Myocyte (in vitro differentiated cells): ENCODE results near the gene PC. TPM values are rescaled to one million over a fixed set of nuclear protein-coding genes. Genes with fewer than 3 reads are reported as not detected.

Experiments used
- DNase-seq: peaks from one replicate; pipeline ENCODE4 v3.0.0-alpha.2; 2012; ENCODE audit warnings: low read depth
- total RNA-seq: library from RNA; depleted of rRNA; stranded (reverse); fragments of >200 nt; gene quantifications from 2 replicates; pipeline ENCODE4 v1.2.3, GENCODE V29; 2014

The PC gene
- total RNA-seq, 1 donor from 2014 or later: 55.2 TPM

DNA sequence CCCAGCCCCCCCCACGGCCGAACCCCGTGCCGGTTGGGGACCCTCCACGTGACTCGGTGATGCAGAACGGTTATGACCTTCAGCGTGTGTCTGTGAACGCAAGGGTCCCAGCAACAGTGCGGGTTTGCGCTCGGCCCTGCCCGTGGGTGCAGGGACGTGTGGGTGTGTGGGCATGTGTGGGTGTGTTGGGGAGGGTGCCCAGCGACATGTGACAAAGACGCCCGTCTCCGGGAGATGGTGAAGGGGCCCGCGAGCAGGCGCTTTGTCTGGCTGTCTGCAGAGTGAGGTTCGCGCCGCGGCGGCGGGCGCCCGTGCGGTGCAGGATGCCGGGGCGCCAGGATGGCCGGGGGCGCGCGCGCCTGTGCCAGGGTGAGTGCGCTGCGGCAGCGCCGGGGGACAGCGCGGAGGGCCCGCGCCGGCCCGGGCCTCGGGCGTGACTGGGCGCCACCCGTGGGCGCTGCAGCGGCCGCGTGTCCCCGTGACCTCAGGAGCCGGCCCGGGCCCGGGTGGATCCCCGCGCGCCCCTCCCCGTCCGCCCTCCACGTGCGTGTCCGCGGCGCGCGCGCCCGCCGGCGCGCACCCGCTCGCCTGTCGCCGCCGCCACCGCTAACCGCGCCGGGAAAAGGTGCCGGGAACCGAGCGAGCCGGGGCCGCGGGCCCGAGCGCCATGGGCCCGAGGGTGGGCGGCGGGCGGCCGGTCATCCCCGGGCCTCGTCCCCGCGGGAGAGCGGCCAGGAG lies 101.5 kb downstream of the PC start, which contains the start of gene LRFN4:
TSS of gene LRFN4 (plus strand) at position 569 of the 738 bp plus-strand sequence. CDS start 681 bp downstream, outside the sequence.
- DNase-seq: no peak

DNA sequence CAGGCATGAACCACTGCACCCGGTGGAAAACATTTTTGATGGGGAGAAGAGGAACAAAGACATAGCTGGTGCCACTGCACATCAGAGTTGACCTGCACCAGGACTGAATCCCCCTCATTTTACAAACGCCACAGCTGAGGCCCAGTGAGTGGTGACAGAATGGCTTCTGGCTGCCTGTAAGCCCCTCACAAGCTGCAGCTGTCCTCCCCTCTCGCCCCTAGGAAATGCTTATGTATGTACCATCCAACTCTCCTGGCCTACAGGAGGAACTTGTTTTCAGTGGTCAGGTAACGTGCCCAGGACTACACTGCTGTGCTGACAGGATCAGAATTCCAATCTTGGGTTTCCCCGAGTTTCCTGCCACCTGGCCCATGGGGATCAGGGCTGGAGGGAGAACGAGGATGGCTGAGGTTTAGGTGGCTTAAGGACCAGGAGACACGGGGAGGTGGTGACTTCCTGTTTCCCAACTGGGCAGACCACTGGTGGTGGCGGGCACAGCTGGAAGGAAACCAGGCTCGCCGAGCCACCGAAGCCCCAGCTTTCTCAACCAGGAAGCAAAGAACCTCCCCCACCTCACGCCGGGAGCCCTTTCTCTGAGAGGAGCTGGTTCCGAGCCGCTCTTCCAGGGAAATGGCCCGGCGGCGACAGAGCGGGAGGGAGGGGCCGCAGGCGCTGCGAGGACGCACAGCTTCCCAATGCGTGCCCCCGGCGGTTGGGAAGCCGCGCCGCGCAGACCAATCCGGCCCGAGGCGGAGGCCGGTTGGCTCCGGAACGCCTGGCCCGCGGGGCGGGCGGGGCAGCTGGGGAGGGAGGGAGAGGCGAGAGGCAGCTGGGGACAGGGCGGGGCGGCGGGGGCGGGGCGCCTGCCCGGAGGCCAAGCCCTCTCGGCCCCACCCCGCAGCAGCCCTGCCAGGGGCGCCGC lies 102.3 kb downstream of the PC start:
- peak; percentile 96 for DNase-seq

DNA sequence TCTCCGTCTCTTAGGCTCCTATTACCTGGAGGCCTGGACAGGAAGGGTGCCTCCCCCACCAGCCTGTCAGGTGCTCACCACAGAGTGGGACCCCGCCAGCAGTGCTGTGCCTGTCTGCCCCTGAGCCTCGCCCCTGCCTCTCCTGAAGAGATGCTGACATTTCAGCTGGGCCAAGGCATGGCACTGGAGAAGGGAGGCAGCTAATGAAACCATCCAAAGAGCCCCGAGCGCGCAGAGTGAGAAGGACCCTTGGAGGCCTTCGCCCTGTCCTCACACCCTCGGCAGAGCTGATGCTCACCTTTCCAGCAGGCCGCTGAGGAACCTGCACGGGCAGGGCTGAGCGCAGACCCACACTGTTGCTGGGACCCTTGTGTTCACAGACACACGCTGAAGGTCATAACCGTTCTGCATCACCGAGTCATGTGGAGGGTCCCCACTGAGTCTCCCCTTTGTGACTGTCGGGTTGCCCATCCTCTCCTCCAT lies 103.4 kb downstream of the PC start:
- no peak for DNase-seq

DNA sequence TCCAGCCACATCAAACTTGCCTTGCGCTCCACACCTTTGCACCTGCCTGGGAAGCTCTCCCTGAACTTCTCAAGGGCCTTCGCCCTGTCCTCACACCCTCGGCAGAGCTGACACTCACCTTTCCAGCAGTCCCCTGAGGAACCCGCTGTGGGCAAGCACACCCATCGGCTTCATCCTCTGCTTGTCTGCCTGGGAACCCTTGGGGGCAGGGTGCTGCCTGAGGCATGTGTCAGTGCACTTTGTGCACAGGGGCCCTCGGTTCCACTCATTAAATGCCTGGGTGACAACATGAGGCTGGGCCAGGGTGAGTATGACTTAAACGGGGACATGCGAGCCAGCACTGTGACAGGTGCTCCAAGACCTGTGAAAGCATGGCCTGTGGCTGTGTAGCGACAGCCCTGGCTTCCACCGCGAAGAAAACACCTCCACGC lies 103.9 kb downstream of the PC start:
- no peak for DNase-seq

DNA sequence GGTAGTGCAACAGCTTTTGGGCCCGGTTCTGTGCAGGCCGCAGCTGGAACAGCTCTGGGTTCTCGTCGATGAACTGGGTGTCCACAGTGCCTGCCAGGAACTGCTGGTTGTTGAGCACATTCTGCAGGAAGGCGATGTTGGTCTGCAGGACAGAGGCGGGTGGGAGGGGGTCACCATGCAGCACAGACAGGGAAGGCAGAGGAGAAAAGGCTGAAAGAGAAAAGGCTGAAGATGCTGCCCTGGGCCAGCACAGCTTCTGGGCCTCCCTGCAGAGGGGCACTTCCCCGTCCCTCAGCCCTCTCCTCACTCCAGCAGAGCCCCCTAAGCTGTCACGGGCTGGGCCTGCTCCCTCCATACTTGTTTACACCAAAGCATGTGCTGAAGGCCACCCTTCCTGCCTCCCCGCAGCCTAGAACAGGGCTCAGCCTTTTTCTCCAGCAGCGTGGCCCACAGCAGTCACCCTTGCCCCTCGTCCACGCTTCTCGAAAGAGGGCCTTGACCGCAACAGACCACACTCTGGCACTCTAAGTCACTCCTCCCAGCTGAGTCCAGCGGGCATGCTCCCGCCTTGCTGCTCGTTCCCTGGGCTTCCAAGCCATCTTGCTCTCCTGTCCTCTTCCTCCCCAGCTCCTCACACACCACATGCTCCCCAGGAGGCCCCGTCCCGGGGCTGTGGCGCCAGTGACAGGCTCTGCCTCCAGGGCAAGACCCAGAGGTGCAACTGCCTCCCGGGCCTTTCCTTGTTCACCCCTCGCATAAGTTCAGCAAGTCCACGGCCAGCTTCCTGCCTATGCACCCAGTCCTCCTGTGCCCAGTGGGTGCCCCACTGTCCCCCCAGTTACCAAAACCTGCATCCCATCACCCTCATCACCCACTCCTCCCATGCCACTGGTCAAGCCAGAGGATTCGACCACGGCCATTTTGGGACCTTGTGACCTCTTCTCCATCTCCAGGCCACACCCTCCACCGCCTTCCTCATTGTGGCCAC lies 104.6 kb downstream of the PC start:
- no peak for DNase-seq

DNA sequence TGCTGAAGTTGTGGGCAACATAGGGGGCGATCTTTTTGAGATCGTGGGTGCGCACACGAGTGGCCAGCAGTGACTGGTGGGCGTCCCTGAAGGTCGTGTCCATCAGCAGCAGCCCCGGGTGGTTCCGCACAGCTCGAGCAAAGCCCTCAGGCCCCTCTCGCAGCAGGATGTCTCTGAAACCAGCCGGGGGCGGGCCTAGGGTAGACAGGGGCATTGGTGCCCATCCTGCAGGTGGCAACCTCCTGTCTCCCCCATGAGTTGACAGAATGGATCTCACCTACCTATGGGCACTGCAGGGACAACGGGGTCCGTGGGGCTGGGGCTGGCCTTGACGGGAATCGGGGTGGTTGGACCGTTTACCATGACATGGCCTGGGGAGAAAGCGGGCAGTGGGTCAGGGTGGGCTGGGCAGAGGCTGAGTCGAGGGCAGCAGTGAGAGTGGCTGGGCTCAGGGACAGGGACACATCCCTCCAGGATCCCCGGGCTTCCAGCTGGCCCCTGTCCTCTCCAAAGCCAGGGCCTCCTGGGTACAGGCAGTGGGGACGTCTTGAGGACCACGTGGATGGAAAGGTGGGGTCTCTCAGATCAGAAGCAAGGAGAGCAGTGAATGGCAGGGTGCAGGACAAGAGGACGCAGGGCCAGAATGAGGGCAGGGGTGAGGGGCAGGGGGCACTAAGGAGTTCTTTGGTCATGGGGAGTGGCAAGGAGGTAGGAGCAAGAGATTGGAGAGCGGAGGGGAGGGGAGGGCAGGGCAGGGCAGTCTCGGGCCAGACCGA lies 105.5 kb downstream of the PC start:
- DNase-seq: no peak

DNA sequence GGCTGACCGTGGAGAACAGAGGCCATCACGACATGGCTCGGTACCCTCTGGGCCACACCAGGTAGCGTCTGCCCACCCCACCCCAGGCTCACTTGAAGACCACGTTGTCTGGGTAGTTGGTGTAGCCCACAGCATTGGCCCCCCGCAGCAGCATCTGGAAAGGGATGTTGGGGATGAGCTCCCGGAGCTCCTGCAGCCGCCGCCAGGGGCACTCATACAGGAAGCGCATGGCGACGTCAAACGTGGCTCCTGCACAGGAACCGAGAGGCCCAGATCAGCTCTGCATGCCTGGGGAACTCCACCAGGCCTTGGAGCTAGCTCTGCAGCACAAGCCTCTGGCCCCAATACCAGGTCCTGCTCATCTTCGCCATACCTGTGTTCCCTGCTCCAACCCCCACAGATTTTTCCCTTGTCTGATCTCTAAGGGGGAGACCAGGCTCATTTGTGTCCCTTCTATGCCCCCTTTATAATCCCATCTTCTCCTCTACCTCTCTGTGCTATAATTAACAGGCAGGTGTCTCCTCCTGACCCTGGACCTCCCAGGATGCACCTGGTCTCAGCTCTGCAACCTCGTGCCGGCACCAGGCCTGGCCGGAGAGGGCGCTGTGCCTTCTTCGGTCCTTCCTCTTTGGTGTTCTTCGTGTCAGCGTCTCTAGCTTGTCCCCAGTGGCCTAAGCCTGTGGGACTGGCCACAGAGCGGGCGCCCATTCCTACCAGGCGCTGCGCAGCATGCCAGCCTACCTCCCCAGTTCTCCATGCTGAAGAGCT lies 106.3 kb downstream of the PC start:
- no peak for DNase-seq

DNA sequence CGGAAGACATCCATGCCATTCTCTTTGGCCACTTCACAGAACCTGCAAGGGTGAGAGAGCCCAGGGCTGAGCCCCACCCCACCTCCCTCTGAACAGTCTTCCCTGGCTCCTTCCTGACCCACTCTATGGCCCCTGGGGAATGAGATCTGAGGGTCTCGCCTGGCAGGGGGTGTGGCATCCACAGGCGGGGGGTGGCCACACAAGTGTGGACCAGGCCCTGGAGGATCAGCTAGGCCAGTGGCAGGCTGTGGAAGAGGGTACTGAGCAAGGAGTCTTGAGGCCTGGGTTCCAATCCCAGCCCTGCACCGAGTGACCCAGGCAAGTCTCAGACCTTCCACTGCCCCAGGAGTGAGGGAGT lies 107.0 kb downstream of the PC start:
- DNase-seq: no peak

DNA sequence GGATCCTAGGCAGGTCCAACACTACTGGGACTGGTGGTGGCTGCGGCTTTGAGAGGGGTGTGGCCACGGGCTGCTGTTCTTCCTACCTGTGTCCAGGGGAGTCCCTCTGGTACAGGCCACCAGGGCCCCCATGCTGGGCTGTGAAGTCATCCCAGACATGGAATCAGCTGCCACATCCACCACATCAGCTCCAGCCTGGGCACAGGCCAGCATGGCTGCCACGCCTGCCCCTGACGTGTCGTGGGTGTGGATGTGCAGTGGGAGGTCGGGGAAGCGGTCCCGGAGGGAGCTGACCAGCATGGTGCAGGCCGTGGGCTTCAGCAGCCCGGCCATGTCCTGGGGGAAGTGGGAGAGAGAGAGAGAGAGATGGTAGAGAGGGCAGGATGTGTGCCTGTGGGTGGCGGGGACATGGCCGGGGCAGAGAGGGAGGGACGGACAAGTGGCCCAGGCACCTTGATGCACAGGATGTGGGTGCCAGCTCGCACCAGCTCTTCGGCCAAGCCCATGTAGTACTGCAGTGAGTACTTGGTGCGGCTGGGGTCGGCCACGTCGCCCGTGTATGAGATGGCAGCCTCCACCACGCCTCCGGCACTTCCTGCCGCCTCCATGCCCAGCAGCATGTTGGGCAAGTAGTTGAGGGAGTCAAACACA lies 107.5 kb downstream of the PC start:
- no peak for DNase-seq

DNA sequence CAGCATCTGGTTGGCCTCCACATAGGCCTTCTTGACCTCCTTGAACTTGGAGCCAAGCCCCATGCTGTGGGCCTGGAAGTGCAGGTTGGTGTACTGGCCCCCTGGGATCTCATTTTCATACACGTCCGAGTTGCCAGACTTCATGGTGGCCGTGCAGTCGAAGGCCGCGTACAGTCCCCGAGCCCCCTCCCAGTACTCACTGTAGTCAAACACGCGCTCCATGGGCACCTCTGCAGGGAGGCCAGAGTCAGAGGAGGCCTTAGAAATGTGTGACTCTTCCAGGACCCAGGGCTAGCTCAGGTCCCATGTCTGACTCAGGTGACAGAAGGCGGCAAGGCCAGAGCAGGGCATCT lies 108.0 kb downstream of the PC start:
- no peak for DNase-seq

DNA sequence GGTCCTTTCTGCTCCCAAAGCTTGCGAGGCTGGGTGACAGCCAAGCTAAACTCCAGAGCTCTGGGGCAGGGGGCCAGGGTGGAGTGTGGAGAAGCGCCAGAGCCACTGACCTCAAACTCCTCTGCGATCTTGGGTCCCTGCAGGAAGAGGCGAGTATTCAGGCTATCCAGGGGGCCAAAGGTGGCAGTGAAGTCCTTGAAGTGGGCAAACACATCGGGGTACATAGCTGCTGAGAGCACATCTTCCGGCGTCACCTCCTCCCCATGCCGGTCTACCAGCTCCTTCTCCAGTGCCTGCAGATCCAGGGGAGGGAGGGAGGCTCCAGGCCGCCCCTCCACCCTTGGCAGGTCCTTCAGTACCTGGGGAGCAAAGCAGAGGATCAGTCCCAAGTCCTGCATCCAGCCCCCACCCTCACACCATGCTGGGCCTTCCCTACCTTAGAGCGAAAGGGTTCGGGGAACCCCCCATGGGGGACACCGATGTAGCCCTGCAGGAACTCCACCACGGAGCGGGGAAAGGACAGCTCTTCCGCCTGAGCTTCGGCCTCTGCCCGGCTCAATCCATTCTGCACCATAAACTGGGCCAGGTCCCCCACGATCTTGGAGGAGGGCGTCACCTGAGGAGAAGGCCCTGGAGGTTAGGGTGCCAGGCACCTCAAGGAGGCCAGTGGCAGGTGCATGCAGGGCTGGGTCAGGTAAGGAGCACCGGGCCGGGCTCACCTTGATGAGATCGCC lies 108.5 kb downstream of the PC start:
- no peak for DNase-seq

DNA sequence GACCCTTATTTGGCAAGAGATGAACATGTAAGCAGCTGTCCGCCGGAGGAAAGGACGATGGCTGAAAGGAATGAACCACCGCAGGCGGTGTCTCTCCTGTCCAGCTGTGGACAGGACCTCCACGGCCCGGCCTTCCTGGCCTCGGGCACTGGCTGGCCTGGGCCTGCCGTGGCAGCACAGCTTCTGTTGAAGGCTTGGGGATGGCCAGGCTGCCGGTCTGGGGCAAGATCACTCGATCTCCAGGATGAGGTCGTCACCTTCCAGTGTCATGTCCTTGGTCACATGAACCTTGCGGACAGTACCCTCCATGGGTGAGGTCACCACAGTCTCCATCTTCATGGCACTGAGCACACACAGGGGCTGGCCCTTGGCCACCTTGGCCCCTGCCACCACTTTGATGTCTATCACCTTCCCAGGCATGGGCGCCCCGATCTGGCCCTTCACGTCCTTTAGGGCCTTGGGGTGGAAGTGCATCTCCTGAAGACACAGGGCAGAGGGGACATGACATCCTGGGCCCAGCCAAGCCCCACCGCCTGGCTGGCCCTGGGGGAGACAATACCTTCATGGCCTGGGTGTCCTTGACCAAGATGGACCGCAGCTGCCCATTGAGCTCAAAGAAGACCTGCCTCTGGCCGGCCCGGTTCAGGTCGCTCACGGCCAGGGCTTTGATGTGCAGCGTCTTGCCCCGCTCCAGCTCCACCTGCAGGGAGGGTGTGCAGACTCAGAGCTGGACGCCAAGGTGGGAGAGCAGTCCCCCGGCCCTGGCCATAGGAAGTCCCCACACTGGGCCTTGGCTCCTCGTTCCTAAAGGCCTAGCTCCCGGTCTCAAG lies 109.3 kb downstream of the PC start:
- no peak for DNase-seq

DNA sequence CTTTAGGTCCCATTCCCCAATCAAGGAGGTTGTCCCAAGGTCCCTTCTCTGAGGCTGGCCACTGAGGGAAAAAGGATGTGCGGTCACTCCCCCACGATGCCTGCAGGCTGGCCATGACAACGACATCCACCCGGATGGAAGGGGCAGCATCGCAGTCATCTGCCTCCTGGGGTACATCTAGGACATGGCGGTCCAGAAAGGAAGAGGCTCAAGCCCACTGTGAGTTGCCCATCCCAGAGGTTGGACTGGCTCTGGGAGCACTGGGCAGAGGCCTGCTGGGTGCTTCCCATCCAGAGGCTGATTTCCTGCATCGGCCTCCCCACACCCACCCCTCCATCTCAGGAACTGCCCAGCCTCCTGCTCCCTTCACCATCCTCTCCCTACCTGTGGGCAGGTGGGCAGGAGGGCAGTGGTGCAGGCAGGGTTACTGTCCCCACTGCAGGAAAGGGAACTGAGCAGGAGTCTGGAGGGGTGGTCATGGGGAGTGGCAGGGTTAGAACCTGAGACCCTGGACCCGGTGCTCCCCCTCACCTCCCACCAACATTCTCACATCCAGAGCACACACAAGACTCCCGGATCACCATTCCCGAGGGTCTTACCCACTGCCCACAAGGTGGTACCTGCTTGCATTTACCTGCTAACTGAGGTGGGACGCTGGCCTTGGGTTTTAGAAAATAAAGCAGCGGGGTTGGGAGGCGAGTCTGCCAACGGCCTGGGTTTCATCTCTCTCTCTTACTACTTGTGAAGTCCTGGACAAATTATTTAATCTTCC lies 110.5 kb downstream of the PC start:
- DNase-seq: no peak

DNA sequence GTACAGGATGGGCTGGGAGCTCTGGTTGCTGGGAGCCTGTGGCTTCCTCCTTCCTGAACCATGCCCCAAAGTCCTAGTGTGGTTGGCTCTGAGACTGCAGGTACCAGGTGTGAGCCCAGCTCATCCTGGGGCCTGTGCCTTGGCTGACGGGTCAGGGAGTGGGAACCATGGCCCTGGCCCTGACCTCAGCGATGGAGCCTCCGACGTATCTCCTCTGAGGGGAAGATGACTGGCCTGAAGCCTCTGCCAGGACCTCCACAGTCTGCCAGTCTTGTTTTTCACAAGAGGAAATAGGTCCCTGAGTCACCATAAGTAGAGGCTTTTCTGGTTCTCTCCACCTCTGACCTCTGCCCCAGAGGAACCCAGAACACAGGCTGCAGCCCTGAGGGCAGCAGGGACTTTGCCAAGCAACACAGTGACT lies 111.5 kb downstream of the PC start:
- no peak for DNase-seq

DNA sequence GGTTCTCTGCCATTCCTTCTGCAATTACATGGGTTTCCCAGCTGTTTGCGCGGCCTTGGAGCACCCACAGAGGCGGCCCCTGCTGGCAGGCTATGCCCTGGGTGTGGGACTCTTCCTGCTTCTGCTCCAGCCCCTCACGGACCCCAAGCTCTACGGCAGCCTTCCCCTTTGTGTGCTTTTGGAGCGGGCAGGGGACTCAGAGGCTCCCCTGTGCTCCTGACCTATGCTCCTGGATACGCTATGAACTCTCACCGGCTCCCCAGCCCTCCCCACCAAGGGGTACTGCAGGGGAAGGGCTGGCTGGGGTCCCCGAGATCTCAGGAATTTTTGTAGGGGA lies 112.3 kb downstream of the PC start:
- DNase-seq: no peak

DNA sequence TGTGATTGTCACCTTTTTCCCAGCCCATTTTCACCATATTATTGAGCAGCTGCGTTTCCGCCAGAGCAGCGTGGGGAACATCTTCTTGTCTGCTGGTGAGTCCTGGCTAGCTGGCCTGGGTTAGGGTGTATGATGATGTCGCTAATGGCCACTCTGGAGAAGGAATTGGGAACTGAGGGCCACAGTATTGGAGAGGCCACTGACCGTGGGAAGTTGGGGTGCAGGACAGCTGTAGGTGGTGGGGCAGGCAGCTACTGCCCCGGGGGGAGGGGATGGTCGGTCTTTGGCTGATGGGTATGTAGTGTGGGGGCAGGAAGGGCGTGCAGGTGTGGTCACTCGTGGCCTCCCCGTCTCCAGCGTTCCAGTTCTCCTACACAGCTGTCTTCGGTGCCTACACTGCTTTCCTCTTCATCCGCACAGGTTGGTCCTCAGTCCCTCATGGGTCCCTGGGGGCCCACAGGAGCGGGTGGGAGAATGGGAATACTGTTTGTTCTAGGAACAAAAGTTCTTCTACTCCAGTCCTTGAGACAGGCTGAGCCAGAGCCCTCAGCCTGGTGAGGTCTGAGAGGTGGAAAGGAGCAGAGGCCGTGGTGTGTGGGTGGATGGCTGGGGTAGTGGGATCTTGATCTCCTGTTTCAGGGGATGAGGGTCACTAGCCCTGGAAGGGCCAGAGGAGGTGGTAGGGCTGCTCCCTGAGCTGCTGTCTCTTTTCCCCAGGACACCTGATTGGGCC lies 112.9 kb downstream of the PC start:
- DNase-seq: no peak
